ENCODE results near the gene KRTAP10-11.
"Not testable (repeated sequence)": the region's sequence is repeated elsewhere in the genome, so short reads cannot be mapped to it uniquely, and the experiment has no call there.

Gene KRTAP10-11

GRCh38 chr21:44646366-44647221 is at the start of gene KRTAP10-11:
TSS of gene KRTAP10-11 (plus strand) at chr21:44646414. CDS start at chr21:44646459, 45 bp downstream.
- H3K36me3 Mint-ChIP-seq (ENCODE audit: low read depth); H3K4me1 Mint-ChIP-seq (ENCODE audit: low read depth); H3K27ac Mint-ChIP-seq; H3K4me3 Mint-ChIP-seq; intact Hi-C loops (cut with micrococcal nuclease); H3K27me3 Mint-ChIP-seq: not testable (repeated sequence)
- H3K9me3 Mint-ChIP-seq = peaks cover 27% of the 10 kb centered on the region

- no peak overlapping the region for H3K27ac Mint-ChIP-seq
- no peaks in the 10 kb centered on the region for H3K9me3 Mint-ChIP-seq
- no peaks in the 10 kb centered on the region for H3K4me1 Mint-ChIP-seq (ENCODE audit: low read depth)
- H3K27me3 Mint-ChIP-seq = peaks cover 18% of the 10 kb centered on the region
- intact Hi-C loops (cut with micrococcal nuclease) = no loop called here
- H3K4me3 Mint-ChIP-seq = no peak overlapping the region
- no peaks in the 10 kb centered on the region for H3K36me3 Mint-ChIP-seq (ENCODE audit: low read depth)
Measured at GRCh38 chr21:44598061-44598460, 48.2 kb upstream of the KRTAP10-11 start.

- H3K27me3 Mint-ChIP-seq = peaks cover 15% of the 10 kb centered on the region
- H3K36me3 Mint-ChIP-seq (ENCODE audit: low read depth) = no peaks in the 10 kb centered on the region
- peaks cover 8% of the 10 kb centered on the region for H3K9me3 Mint-ChIP-seq
- intact Hi-C loops (cut with micrococcal nuclease) = no loop called here
- H3K4me1 Mint-ChIP-seq (ENCODE audit: low read depth) = no peaks in the 10 kb centered on the region
- H3K27ac Mint-ChIP-seq = no peak overlapping the region
- no peak overlapping the region for H3K4me3 Mint-ChIP-seq
Measured at GRCh38 chr21:44599264-44600029, 46.8 kb upstream of the KRTAP10-11 start.

GRCh38 chr21:44600118-44600978 is 45.9 kb upstream of the KRTAP10-11 start, which contains the start of gene KRTAP10-7:
TSS of gene KRTAP10-7 (plus strand) at chr21:44600597. CDS start at chr21:44600622, 25 bp downstream.
- H3K27ac Mint-ChIP-seq; H3K36me3 Mint-ChIP-seq (ENCODE audit: low read depth); H3K4me1 Mint-ChIP-seq (ENCODE audit: low read depth); H3K9me3 Mint-ChIP-seq; intact Hi-C loops (cut with micrococcal nuclease); H3K4me3 Mint-ChIP-seq: not testable (repeated sequence)
- H3K27me3 Mint-ChIP-seq = peaks cover 11% of the 10 kb centered on the region

GRCh38 chr21:44601091-44601490 is 45.1 kb upstream of the KRTAP10-11 start:
- H3K4me1 Mint-ChIP-seq (ENCODE audit: low read depth); H3K36me3 Mint-ChIP-seq (ENCODE audit: low read depth); intact Hi-C loops (cut with micrococcal nuclease); H3K4me3 Mint-ChIP-seq; H3K27ac Mint-ChIP-seq: not testable (repeated sequence)
- peaks cover 10% of the 10 kb centered on the region for H3K9me3 Mint-ChIP-seq
- H3K27me3 Mint-ChIP-seq = peaks cover 13% of the 10 kb centered on the region

GRCh38 chr21:44601596-44602462 is 44.4 kb upstream of the KRTAP10-11 start:
- Mint-ChIP-seq H3K4me1 (ENCODE audit: low read depth) (no peaks in the 10 kb centered on the region), H3K4me3 (no peak overlapping the region), H3K27ac (no peak overlapping the region), H3K36me3 (ENCODE audit: low read depth) (no peaks in the 10 kb centered on the region), H3K27me3 (peaks cover 13% of the 10 kb centered on the region), H3K9me3 (peaks cover 16% of the 10 kb centered on the region)
- intact Hi-C loops (cut with micrococcal nuclease) = no loop called here

GRCh38 chr21:44602463-44602850 is 43.8 kb upstream of the KRTAP10-11 start:
- peaks cover 13% of the 10 kb centered on the region for H3K27me3 Mint-ChIP-seq
- H3K9me3 Mint-ChIP-seq = peaks cover 16% of the 10 kb centered on the region
- H3K4me3 Mint-ChIP-seq = no peak overlapping the region
- H3K4me1 Mint-ChIP-seq (ENCODE audit: low read depth) = no peaks in the 10 kb centered on the region
- H3K36me3 Mint-ChIP-seq (ENCODE audit: low read depth) = no peaks in the 10 kb centered on the region
- H3K27ac Mint-ChIP-seq = no peak overlapping the region
- intact Hi-C loops (cut with micrococcal nuclease) = no loop called here

- Mint-ChIP-seq H3K27ac (no peak overlapping the region), H3K9me3 (peaks cover 16% of the 10 kb centered on the region), H3K36me3 (ENCODE audit: low read depth) (no peaks in the 10 kb centered on the region), H3K4me3 (no peak overlapping the region), H3K4me1 (ENCODE audit: low read depth) (no peaks in the 10 kb centered on the region), H3K27me3 (peaks cover 9% of the 10 kb centered on the region)
- intact Hi-C loops (cut with micrococcal nuclease) = no loop called here
Measured at GRCh38 chr21:44603109-44603875, 42.9 kb upstream of the KRTAP10-11 start.

- Mint-ChIP-seq H3K27ac (no peak overlapping the region), H3K27me3 (peaks cover 9% of the 10 kb centered on the region), H3K36me3 (ENCODE audit: low read depth) (no peaks in the 10 kb centered on the region), H3K4me3 (no peak overlapping the region), H3K9me3 (peaks cover 20% of the 10 kb centered on the region), H3K4me1 (ENCODE audit: low read depth) (no peaks in the 10 kb centered on the region)
- intact Hi-C loops (cut with micrococcal nuclease) = no loop called here
Measured at GRCh38 chr21:44603911-44604310, 42.3 kb upstream of the KRTAP10-11 start.

GRCh38 chr21:44606495-44606894 is 39.7 kb upstream of the KRTAP10-11 start:
- H3K4me3 Mint-ChIP-seq = no peak overlapping the region
- intact Hi-C loops (cut with micrococcal nuclease) = no loop called here
- peaks cover 46% of the 10 kb centered on the region for H3K9me3 Mint-ChIP-seq
- no peaks in the 10 kb centered on the region for H3K4me1 Mint-ChIP-seq (ENCODE audit: low read depth)
- no peak overlapping the region for H3K27ac Mint-ChIP-seq
- H3K27me3 Mint-ChIP-seq = peaks cover 4% of the 10 kb centered on the region
- H3K36me3 Mint-ChIP-seq (ENCODE audit: low read depth) = no peaks in the 10 kb centered on the region

- Mint-ChIP-seq H3K27me3 (peaks cover 4% of the 10 kb centered on the region), H3K27ac (no peak overlapping the region), H3K36me3 (ENCODE audit: low read depth) (no peaks in the 10 kb centered on the region), H3K4me1 (ENCODE audit: low read depth) (no peaks in the 10 kb centered on the region), H3K4me3 (no peak overlapping the region), H3K9me3 (peaks cover 48% of the 10 kb centered on the region)
- intact Hi-C loops (cut with micrococcal nuclease) = no loop called here
Measured at GRCh38 chr21:44609193-44609592, 37.0 kb upstream of the KRTAP10-11 start.

- H3K27me3 Mint-ChIP-seq; H3K4me1 Mint-ChIP-seq (ENCODE audit: low read depth); intact Hi-C loops (cut with micrococcal nuclease); H3K4me3 Mint-ChIP-seq; H3K36me3 Mint-ChIP-seq (ENCODE audit: low read depth); H3K27ac Mint-ChIP-seq: not testable (repeated sequence)
- peaks cover 43% of the 10 kb centered on the region for H3K9me3 Mint-ChIP-seq
Measured at GRCh38 chr21:44610157-44610843, 35.9 kb upstream of the KRTAP10-11 start.
